SK-MEL-5 (cell line): Measurements from ENCODE around the gene MRPL17. TPM values are rescaled to one million over a fixed set of nuclear protein-coding genes. Genes with fewer than 3 reads are reported as not detected.

Experiments used
- DNase-seq: peaks from one replicate; pipeline ENCODE4 v3.0.0-alpha.2; 2016; ENCODE audit warnings: low read depth, low spot score
- in situ Hi-C: cut with HindIII; loops from 2 replicates; pipeline ENCODE4 v1.10.0; 2016; ENCODE audit warnings: low sequenced_read_pairs, high pct_unique_total_duplicates, low pct_unique_long_range_greater_than_20kb
- total RNA-seq: library from RNA; depleted of rRNA; stranded (reverse); fragments of >200 nt; shearing (Covaris generic); gene quantifications from 2 replicates; pipeline ENCODE4 v1.2.3, GENCODE V29; 2014

The MRPL17 gene
- total RNA-seq, 1 experiment from 2014 or later = 58.3 TPM

- DNase-seq = no peak
- in situ Hi-C loops = no loop called here
Measured at GRCh38 chr11:6642957-6643356, 40.2 kb downstream of the MRPL17 start.

GRCh38 chr11:6640985-6641701 is 42.0 kb downstream of the MRPL17 start:
- in situ Hi-C loops = no loop called here
- no peak for DNase-seq

GRCh38 chr11:6640036-6640984 is 42.8 kb downstream of the MRPL17 start:
- in situ Hi-C loops = no loop called here

GRCh38 chr11:6638429-6638828 is 44.7 kb downstream of the MRPL17 start:
- in situ Hi-C loops = no loop called here
- peak; percentile 36 for DNase-seq

More at GRCh38 chr11:6640036-6640984, 42.8 kb downstream of the MRPL17 start:
- DNase-seq = no peak

GRCh38 chr11:6637871-6638270 is 45.3 kb downstream of the MRPL17 start:
- DNase-seq = no peak
- in situ Hi-C loops = no loop called here

GRCh38 chr11:6636480-6636879 is 46.7 kb downstream of the MRPL17 start:
- DNase-seq = no peak
- in situ Hi-C loops = no loop called here

- in situ Hi-C loops = no loop called here
- DNase-seq = peak; percentile 75
Measured at GRCh38 chr11:6635082-6635932, 47.8 kb downstream of the MRPL17 start.

GRCh38 chr11:6634534-6634933 is 48.6 kb downstream of the MRPL17 start:
- in situ Hi-C loops = no loop called here
- no peak for DNase-seq

- in situ Hi-C loops = no loop called here
Measured at GRCh38 chr11:6633422-6634408, 49.4 kb downstream of the MRPL17 start.

GRCh38 chr11:6632116-6633073 is 50.7 kb downstream of the MRPL17 start:
- DNase-seq = no peak

More at GRCh38 chr11:6633422-6634408, 49.4 kb downstream of the MRPL17 start:
- no peak for DNase-seq

GRCh38 chr11:6631361-6631890 is 51.7 kb downstream of the MRPL17 start:
- in situ Hi-C loops = no loop called here
- no peak for DNase-seq

More at GRCh38 chr11:6632116-6633073, 50.7 kb downstream of the MRPL17 start:
- in situ Hi-C loops = no loop called here

GRCh38 chr11:6630632-6631291 is 52.4 kb downstream of the MRPL17 start:
- in situ Hi-C loops = no loop called here
- no peak for DNase-seq
